Measurements from ENCODE around the gene FRAS1.
"Not testable (repeated sequence)": the region's sequence is repeated elsewhere in the genome, so short reads cannot be mapped to it uniquely, and the experiment has no call there.

FRAS1 gene

GRCh38 chr4:78476108-78476704 is 419.1 kb downstream of the FRAS1 start:
- no peak for DNase-seq

- no peak for DNase-seq
Observed at GRCh38 chr4:78477276-78477675, 420.2 kb downstream of the FRAS1 start.

GRCh38 chr4:78478523-78478922 is 421.4 kb downstream of the FRAS1 start:
- DNase-seq = no peak

- no peak for DNase-seq
Observed at GRCh38 chr4:78480286-78480685, 423.2 kb downstream of the FRAS1 start.

- no peak for DNase-seq
Observed at GRCh38 chr4:78481180-78481579, 424.1 kb downstream of the FRAS1 start.

GRCh38 chr4:78482281-78482680 is 425.2 kb downstream of the FRAS1 start:
- DNase-seq = no peak

- DNase-seq = no peak
Observed at GRCh38 chr4:78483811-78484210, 426.7 kb downstream of the FRAS1 start.

- DNase-seq = no peak
Observed at GRCh38 chr4:78484574-78484973, 427.5 kb downstream of the FRAS1 start.

GRCh38 chr4:78493731-78494130 is 436.6 kb downstream of the FRAS1 start:
- no peak for DNase-seq

GRCh38 chr4:78496021-78496643 is 439.0 kb downstream of the FRAS1 start:
- DNase-seq = no peak

GRCh38 chr4:78506260-78506659 is 449.1 kb downstream of the FRAS1 start:
- not testable (repeated sequence) for DNase-seq

- DNase-seq = no peak
Observed at GRCh38 chr4:78509043-78509442, 451.9 kb downstream of the FRAS1 start.

- DNase-seq = no peak
Observed at GRCh38 chr4:78510108-78510507, 453.0 kb downstream of the FRAS1 start.

GRCh38 chr4:78510681-78511080 is 453.6 kb downstream of the FRAS1 start:
- DNase-seq = no peak

GRCh38 chr4:78512357-78512920 is 455.3 kb downstream of the FRAS1 start:
- DNase-seq = no peak

GRCh38 chr4:78513411-78513975 is 456.4 kb downstream of the FRAS1 start:
- DNase-seq = no peak

- DNase-seq = no peak
Observed at GRCh38 chr4:78517050-78517652, 460.0 kb downstream of the FRAS1 start.

- no peak for DNase-seq
Observed at GRCh38 chr4:78518561-78518960, 461.4 kb downstream of the FRAS1 start.

GRCh38 chr4:78519962-78520361 is 462.8 kb downstream of the FRAS1 start:
- no peak for DNase-seq

- DNase-seq = no peak
Observed at GRCh38 chr4:78520808-78521226, 463.7 kb downstream of the FRAS1 start.

- DNase-seq = no peak
Observed at GRCh38 chr4:78524009-78524408, 466.9 kb downstream of the FRAS1 start.

GRCh38 chr4:78525559-78525958 is 468.4 kb downstream of the FRAS1 start:
- no peak for DNase-seq

GRCh38 chr4:78527103-78527502 is 470.0 kb downstream of the FRAS1 start:
- DNase-seq = no peak

- DNase-seq = no peak
Observed at GRCh38 chr4:78527555-78527954, 470.4 kb downstream of the FRAS1 start.

Measured in cortex of kidney (tissue), 1 donor.